GM18505 (cell line): Measurements from ENCODE around the gene ERC2.

ENCODE experiments used
- ATAC-seq: cut with Tn5 transposase; IDR thresholded peaks from one replicate; pipeline ENCODE4 v1.9.1; 2021; ENCODE audit not compliant: unreplicated experiment
- POLR2A ChIP-seq: IDR thresholded peaks from 4 replicates; pipeline ENCODE4 v1.6.1; 2011; ENCODE audit warnings: borderline replicate concordance; ENCODE audit not compliant: insufficient read depth, insufficient read length; ENCODE audit errors: extremely low read depth

The ERC2 gene

DNA sequence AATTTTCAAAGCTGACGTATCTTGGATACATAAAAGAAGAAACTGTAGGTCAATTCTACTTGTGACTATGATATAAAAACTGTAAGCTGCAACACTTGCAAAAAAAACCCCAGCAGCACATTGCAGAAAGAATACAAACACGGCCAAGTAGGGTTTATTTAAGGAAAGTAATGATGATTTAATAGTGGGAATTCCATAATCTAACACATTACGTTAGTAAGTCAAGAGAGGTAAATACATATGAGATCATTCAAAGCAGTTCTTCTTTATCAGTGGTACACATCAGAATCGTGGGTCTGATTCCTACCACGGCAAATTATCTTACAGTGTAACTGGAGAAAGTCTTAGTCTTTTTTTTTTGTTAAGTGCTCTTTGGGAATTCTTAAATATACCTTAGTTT, 688.7 kb downstream of the ERC2 start:
- TF ChIP-seq POLR2A: no peak
- no peak for ATAC-seq

DNA sequence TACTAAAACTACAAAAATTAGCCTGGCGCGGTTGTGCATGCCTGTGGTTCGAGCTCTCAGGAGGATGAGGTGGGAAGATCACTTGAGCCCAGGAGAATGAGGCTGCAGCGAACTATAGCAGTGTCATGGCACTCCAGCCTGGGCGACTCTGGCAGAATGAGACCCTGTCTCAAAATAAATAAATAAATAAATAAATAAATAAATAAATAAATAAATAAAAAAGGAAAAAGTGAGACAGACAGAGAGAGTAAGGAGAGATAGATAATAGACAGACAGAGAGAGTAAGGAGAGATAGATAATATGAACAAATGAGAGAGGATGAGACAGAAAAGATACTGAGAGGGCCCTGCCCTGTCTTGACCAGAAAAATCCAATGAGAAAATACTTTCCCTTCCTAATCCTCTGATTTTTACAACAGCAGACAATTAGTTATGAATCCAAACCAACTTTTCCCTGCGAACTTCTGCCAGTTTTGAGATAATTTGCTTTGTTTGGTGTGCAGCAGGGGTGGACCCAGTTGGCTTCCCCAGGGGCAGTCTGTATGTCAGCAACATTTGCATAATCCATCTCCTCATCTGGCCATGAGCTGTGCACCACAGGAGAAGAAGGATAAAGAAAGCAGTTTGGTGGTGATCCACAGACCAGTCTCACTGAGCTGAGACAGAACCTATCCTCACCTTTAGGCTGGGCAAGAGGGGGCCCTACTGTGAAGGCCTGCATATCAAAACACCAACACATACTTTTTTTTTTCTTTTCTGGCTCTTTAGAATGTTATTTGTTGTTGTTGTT, 692.7 kb downstream of the ERC2 start:
- TF ChIP-seq POLR2A: no peak
- ATAC-seq: no peak

DNA sequence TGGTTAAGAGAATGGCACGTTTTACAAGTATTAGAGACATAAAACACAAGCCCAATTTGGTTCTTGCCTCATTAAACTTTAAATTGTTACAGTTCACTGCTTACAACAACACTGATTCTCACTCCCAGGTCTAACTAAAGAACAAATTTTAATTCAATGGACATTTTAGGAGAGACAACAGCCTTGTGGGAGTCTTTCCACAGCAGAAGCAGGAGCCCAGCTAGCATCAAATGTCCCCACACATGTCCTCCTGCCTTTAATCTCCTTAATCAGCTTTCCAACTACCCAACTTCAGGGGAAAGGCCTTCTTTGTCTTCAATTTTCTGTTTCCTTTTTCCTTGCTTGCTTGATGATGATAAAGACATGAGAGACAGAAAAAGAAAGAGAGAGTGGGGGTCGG, 693.4 kb downstream of the ERC2 start:
- no peak for ATAC-seq
- no peak for TF ChIP-seq POLR2A

DNA sequence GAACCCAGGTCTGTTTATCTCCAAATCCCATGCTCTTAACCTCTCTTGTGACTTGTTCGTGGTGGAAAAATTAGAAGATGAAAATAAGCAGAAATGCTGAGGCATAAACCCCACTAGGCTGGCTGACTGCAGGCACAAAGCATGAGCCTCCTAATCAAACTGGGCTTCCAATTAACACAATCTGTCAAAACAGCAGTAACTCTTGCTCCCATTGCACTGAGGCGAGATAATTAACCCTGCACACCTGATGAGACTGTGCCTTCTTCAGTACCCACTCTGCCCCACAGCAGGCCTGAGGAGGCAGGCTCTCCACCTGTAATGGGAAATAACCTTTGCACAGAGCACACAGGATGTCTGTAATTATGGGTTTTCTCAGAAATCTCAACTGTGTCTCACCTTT, 696.8 kb downstream of the ERC2 start:
- no peak for TF ChIP-seq POLR2A
- ATAC-seq: no peak

DNA sequence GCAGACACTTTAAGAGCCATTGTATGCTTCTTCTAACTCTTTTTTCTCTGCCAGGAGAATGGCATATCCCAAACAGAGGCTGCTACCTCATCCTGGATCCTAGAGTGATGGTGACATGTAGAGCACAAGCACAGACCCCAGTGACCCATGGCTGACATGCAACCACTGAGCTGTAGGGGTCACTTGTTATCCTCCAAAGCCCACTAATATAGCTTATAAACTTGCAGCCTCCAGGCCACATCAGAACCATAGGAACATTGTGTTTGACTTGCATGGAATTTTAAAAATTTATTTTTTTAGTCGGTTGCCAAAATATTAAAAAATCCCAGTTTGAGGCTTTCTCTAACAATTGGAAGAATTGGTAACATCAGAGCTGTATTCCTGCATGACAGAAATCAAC, 698.2 kb downstream of the ERC2 start:
- no peak for TF ChIP-seq POLR2A
- ATAC-seq: no peak

DNA sequence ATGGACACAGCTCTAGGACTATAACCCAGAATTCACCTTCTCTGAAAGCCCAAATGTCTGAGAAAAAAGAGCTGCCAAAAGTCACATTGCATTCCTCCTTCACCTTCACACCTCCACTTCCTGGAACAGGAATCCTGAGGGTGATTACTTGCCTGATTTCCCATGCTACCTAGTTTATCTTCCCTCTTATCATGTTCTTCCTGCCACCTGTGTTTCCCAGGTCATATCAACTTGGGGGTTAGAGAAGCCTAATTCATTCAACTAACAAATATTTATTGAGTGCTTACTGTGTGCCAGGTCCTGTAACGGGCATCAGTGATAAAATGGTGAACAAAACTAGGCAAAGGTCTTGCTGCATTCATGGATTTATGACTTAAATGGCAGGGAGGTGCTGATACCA, 701.5 kb downstream of the ERC2 start:
- no peak for ATAC-seq

DNA sequence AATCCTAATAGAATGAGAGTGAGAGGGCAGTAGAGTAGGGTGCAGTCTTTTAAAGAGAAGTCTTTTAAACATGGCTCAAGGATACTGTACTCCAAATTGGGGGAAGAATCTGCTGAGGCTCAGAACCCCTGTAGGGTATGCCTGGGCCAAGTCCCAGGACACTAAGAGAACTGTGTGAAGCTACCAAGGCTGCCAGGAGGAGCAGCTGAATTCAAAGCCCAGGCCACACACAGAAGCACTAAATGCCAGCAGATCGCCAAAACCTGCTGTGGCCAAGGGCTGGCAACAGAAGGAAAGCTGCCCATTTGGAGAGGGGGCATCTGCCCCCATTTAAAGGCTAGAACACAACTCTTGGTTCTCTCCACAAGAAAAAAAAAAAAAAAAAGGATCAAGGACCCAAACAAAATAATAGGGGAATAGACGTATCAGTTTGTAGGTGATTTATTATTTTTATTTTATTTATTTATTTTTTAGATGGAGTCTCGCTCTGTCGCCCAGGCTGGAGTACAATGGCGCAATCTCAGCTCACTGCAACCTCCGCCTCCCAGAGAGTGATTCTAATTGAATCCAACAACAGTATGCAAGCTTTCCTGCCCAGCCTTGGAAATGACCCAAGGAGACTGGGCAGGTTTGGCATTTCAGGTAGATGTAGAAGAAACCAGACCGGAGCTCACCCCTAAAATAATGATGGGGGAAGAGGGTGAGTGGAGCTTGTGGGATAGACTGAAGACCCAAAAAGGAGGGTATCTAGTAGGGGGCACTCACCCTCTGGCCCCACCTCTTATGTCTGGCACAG, 702.2 kb downstream of the ERC2 start:
- no peak for TF ChIP-seq POLR2A
- ATAC-seq: no peak

More for the DNA sequence above, 701.5 kb downstream of the ERC2 start:
- no peak for TF ChIP-seq POLR2A

DNA sequence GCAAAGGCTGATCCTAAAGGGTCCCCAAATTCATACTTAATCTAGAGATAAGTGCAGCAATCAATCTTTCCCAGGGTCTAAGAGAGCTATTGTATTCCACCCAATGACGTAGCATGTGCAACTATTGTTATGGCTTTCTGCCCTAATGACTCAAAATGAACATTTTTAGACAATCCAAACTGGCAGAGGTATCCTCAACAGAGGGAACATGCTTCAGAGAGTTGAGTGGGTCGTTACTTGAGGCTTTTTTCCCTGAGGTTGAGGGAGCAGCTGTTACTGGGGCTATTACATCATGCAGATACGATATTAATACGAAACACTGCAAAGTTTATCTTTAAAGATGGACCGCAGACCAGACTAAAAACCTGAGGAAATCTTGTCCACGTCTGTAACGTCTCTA, 702.9 kb downstream of the ERC2 start:
- TF ChIP-seq POLR2A: no peak
- no peak for ATAC-seq

DNA sequence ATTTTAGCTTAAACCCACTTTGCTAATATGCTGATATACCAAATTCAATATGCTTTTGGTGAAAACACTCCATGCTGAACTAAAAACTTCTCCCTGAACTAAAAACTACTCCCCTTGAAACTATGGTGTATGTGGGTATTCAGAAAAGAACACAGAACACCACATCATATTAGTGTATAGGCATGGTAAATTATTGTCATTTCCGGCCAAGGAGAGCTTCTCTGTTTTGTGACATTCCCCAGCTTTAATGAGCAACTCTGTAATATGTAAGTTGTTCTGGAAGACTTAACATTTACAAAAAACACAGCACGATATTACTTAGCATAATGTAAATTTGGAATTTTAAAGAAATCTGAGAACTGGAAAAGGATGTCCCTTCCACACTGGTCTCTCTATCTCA, 711.3 kb downstream of the ERC2 start:
- no peak for ATAC-seq

DNA sequence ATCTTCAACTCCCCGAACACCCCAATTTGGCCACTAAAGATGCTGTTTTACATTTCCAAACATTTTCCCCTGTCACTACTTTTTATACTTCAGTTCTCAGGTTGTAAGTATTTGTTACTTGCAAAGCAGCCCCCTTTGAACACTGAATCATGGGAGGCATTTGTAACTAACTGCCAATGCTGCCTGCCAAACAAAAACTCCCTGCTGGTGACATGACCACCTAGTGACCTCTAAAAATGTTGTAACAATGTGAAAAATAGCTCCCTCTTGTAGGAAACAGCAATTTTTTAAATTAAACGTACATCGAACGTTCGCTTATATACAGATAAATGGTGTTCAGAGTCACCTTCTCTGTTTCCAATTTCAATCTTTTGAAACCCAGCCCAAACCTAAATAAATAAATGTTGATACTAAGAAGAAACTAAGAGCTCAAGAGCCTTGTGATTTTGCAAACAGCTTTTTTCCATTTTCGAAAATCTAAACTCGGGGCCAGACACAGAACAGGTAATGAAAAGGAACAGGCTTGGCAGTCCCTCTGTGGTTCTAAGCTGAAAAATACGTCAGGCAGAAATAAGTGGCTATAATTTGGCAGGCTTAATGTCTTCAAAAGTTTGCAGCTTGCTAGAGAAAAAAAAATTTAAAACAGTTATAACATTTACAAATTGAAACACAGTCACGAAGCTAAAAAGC, 712.6 kb downstream of the ERC2 start:
- no peak for ATAC-seq
- TF ChIP-seq POLR2A: no peak

More for the DNA sequence above, 711.3 kb downstream of the ERC2 start:
- no peak for TF ChIP-seq POLR2A

DNA sequence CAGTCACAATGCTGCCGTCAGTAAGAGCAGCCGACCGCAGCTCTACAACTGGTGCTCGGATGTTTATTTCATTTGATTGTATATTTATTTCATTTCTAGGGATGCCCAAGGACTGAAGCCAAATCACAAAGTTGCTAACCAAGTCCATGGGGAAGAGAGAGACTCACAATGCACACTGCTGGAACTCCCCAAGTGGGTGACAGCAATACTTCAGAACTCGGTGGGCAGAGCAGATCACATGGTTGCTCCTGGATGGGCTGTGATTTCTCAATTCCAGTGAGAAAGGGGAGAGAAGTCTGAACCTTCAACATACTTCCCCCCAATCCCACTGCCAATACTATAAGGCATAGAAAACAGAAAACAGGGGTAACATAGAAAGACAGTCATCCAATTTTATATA, 715.4 kb downstream of the ERC2 start:
- ATAC-seq: no peak
- TF ChIP-seq POLR2A: no peak

DNA sequence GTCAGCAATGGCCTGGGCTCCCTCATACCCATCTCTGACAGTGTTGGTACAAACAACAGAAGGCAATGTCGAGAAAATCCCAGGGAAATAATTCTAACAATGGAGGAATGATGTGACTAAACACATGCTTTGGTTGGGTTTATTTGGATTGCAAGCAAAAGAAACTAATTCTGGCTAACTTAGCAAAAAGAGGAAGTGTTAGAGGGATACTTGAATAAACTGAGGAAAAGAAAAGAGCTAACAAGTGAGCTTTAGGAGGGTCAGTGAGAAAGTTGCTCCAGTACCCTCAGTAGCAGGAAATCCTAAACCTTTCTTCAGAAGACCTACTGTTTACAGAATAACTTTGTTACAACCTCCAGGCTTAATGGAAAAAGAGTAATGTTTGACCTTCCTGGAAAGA, 716.5 kb downstream of the ERC2 start:
- ATAC-seq: no peak
- TF ChIP-seq POLR2A: no peak

DNA sequence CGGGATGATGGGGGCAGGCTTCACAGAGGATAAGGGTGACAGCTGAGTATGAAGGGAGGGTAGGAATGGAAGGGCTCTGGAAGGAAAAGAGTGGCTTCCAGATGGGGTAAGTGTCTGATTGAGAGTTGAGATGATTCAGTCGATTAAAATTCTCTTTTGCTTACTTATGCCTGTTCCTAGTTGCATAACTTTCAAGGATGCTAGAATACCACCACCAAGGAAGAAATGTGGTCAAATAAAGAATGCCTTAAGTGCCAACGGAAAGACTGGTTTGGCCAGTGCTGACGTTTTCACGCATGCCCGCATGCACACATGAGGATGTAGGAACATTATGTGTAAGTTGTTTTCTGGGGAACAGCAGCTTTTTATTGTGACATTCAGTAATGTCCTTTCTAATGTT, 717.7 kb downstream of the ERC2 start:
- no peak for TF ChIP-seq POLR2A
- no peak for ATAC-seq
